ENCODE measurements around the gene NRG4.

DNA sequence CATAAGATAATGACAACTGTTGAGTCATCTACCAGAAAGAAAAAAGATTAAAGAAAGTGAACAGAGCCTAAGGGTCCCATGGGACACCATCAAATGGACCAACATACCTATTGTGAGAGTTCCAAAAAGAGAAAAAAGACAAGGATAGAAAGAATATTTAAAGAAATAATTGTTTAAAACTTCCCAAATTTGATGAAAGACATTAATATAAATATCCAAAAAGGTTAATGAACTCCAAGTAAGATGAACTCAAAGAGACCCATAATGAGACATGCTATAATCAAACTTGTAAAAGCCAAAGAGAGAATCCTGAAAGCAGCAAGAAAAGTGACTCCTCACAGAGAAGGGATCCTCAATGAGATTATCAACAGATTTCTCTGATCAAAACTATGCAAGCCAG is 8.9 kb downstream of the NRG4 start:
- TF ChIP-seq, protein P1, sequence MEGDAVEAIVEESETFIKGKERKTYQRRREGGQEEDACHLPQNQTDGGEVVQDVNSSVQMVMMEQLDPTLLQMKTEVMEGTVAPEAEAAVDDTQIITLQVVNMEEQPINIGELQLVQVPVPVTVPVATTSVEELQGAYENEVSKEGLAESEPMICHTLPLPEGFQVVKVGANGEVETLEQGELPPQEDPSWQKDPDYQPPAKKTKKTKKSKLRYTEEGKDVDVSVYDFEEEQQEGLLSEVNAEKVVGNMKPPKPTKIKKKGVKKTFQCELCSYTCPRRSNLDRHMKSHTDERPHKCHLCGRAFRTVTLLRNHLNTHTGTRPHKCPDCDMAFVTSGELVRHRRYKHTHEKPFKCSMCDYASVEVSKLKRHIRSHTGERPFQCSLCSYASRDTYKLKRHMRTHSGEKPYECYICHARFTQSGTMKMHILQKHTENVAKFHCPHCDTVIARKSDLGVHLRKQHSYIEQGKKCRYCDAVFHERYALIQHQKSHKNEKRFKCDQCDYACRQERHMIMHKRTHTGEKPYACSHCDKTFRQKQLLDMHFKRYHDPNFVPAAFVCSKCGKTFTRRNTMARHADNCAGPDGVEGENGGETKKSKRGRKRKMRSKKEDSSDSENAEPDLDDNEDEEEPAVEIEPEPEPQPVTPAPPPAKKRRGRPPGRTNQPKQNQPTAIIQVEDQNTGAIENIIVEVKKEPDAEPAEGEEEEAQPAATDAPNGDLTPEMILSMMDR (IDR thresholded peaks at IDR 0.05), result no peak
- TF ChIP-seq POLR2A (IDR thresholded peaks at IDR 0.05), result no peak
